ENCODE data around the gene SAP30BP.

SAP30BP gene

GRCh38 chr17:75722076-75722475 is 54.9 kb downstream of the SAP30BP start:
- TF ChIP-seq CTCF (IDR thresholded peaks at IDR 0.05; ENCODE audit: borderline replicate concordance, insufficient read depth, low read depth, low read length) = no peak
- no peak overlapping the region for H3K4me3 ChIP-seq (ENCODE audit: low read depth, low read length)

- H3K4me3 ChIP-seq (ENCODE audit: low read depth, low read length) = no peak overlapping the region
- TF ChIP-seq CTCF (IDR thresholded peaks at IDR 0.05; ENCODE audit: borderline replicate concordance, insufficient read depth, low read depth, low read length) = no peak
Observed at GRCh38 chr17:75722542-75723095, 55.5 kb downstream of the SAP30BP start.

GRCh38 chr17:75723171-75723930 is 56.2 kb downstream of the SAP30BP start:
- no peak for TF ChIP-seq CTCF (IDR thresholded peaks at IDR 0.05; ENCODE audit: borderline replicate concordance, insufficient read depth, low read depth, low read length)
- H3K4me3 ChIP-seq (ENCODE audit: low read depth, low read length) = no peak overlapping the region

DNA sequence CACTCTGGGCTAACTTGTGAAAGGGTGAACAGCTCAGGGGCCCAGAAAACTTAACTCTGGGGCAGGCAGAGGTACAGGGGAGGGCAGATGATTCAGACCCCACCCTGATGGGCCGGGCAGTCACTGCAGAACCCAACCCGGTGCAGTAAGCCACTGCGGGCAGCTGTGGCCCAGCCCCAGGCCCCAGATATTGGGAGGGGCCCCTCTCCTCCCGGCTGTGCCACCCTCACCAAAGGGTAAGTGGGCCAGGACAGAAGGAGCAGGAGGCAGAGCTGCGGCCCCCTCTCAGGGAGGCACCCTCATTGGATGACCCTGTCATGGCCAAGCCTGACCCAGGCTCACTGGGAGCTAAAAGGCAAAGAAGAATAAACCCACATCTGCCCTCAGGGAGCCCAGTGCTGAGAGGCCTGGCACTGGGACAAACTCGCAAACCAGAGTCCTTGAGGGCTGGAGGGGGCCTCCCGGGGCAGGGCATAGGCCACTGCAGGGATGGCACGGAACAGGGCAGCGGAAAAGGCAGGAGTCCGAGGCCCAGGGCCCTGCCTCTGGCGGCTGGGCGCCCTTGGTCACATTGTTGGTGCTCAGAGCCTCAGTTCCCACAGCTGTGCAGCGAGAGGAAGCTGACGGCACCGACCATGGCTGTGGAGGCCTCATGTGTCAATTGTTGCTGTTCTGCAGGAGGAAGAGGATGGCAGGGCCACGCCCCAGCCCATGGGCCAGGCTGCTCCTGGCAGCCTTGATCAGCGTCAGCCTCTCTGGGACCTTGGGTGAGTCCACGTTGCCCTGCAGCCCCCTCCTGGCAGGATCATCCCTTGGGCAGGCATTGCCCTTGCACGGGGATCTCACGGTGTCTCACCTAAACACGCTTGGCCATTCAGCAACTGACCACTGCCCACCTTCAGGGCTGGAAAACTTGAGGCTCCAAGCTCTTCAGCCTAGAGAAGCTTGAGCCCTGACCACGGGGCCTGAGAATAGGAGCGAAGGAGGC is 57.2 kb downstream of the SAP30BP start:
- TF ChIP-seq CTCF (IDR thresholded peaks at IDR 0.05; ENCODE audit: borderline replicate concordance, insufficient read depth, low read depth, low read length) = no peak
- H3K4me3 ChIP-seq (ENCODE audit: low read depth, low read length) = no peak overlapping the region

DNA sequence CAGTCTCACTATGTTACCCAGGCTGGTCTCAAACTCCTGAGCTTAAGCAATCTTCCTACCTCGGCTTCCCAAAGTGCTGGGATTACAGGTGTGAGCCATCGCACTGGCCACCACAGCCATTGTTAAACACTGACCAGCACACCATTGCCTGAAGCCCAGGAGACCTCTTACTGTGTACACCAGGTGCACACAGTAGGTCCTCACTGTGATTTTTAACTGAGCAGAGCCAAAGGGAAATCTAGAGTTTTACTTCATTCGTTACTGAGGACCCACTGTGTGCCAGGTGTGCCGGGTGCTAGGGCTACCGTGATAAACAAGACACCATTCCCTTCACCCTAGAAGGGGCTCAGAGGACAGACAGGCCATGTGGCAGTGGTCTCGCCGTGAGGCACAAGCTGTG is 58.4 kb downstream of the SAP30BP start:
- H3K4me3 ChIP-seq (ENCODE audit: low read depth, low read length) = no peak overlapping the region
- no peak for TF ChIP-seq CTCF (IDR thresholded peaks at IDR 0.05; ENCODE audit: borderline replicate concordance, insufficient read depth, low read depth, low read length)

GRCh38 chr17:75727391-75727790 is 60.3 kb downstream of the SAP30BP start:
- no peak overlapping the region for H3K4me3 ChIP-seq (ENCODE audit: low read depth, low read length)
- no peak for TF ChIP-seq CTCF (IDR thresholded peaks at IDR 0.05; ENCODE audit: borderline replicate concordance, insufficient read depth, low read depth, low read length)

Measured in GM12875 (cell line).